KMS-11 (cell line): ENCODE measurements around the gene PPP4R3B.

Experiments used
- H2AFZ ChIP-seq: fragments of 200-600 bp; sonication (generic); 2 replicates; pipeline ENCODE4 v1.6.1; 2016; ENCODE audit warnings: antibody characterized with exemption, mixed run types, low read depth
- H3K27ac ChIP-seq: fragments of 200-600 bp; sonication (generic); 2 replicates; pipeline ENCODE4 v1.6.1; 2016; ENCODE audit warnings: mild to moderate bottlenecking, mixed run types
- H3K27me3 ChIP-seq: fragments of 200-600 bp; sonication (generic); 2 replicates; pipeline ENCODE4 v1.6.1; 2017; ENCODE audit warnings: mild to moderate bottlenecking, low read depth, mixed run types, moderate library complexity; ENCODE audit not compliant: insufficient read depth
- H3K36me3 ChIP-seq: fragments of 200-600 bp; sonication (generic); 2 replicates; pipeline ENCODE4 v1.6.1; 2017; ENCODE audit warnings: mild to moderate bottlenecking, mixed run types; ENCODE audit not compliant: insufficient read depth
- H3K4me1 ChIP-seq: fragments of 200-600 bp; sonication (generic); 2 replicates; pipeline ENCODE4 v1.6.1; 2016; ENCODE audit warnings: mild to moderate bottlenecking, low read depth, mixed run types; ENCODE audit not compliant: poor library complexity, severe bottlenecking
- H3K4me2 ChIP-seq: fragments of 200-600 bp; sonication (generic); 2 replicates; pipeline ENCODE4 v1.7.0; 2016; ENCODE audit warnings: mild to moderate bottlenecking, mixed run types
- H3K4me3 ChIP-seq: fragments of 200-600 bp; sonication (generic); IDR thresholded peaks from 2 replicates; pipeline ENCODE4 v1.6.1; 2017; ENCODE audit warnings: low read depth, low read length, mixed read lengths; ENCODE audit not compliant: insufficient read depth
- H3K79me2 ChIP-seq: fragments of 200-600 bp; sonication (generic); 2 replicates; pipeline ENCODE4 v1.6.1; 2016; ENCODE audit warnings: low read depth, mixed run types; ENCODE audit not compliant: insufficient read depth
- H3K9ac ChIP-seq: fragments of 200-600 bp; sonication (generic); 2 replicates; pipeline ENCODE4 v1.6.1; 2016; ENCODE audit warnings: mild to moderate bottlenecking, mixed run types
- H4K20me1 ChIP-seq: fragments of 200-600 bp; sonication (generic); 2 replicates; pipeline ENCODE4 v1.6.1; 2016; ENCODE audit warnings: mild to moderate bottlenecking, mixed run types; ENCODE audit not compliant: insufficient read depth
- CTCF ChIP-seq: fragments of 200-600 bp; sonication (generic); conservative IDR thresholded peaks from 2 replicates; pipeline ENCODE4 v1.6.1; 2017; ENCODE audit warnings: low read depth, mild to moderate bottlenecking, antibody characterized with exemption, low read length, moderate library complexity, mixed read lengths

The PPP4R3B gene

GRCh38 chr2:55547001-55547400, 70.4 kb downstream of the PPP4R3B start:
- Histone ChIP-seq H3K9ac (no peak overlapping the region), H4K20me1 (no peaks in the 10 kb centered on the region), H3K4me2 (no peak overlapping the region), H2AFZ (no peak overlapping the region), H3K27me3 (no peaks in the 10 kb centered on the region), H3K79me2 (no peaks in the 10 kb centered on the region), H3K27ac (no peak overlapping the region), H3K4me3 (no peak overlapping the region), H3K36me3 (0 out of 2 replicates have a peak, but pooled peaks cover 3% of the 10 kb centered on the region), H3K4me1 (no peaks in the 10 kb centered on the region)
- TF ChIP-seq CTCF: no peak

- Histone ChIP-seq H4K20me1 (no peaks in the 10 kb centered on the region), H3K27me3 (no peaks in the 10 kb centered on the region), H3K4me1 (no peaks in the 10 kb centered on the region)
Measured at GRCh38 chr2:55530539-55531081, 86.8 kb downstream of the PPP4R3B start.

GRCh38 chr2:55526174-55526573, 91.2 kb downstream of the PPP4R3B start:
- TF ChIP-seq CTCF: no peak
- Histone ChIP-seq H3K36me3 (no peaks in the 10 kb centered on the region), H3K27ac (no peak overlapping the region), H3K4me1 (no peaks in the 10 kb centered on the region), H3K4me2 (no peak overlapping the region), H3K4me3 (no peak overlapping the region), H2AFZ (no peak overlapping the region), H3K9ac (no peak overlapping the region), H3K27me3 (no peaks in the 10 kb centered on the region), H3K79me2 (no peaks in the 10 kb centered on the region), H4K20me1 (no peaks in the 10 kb centered on the region)

More at GRCh38 chr2:55530539-55531081, 86.8 kb downstream of the PPP4R3B start:
- TF ChIP-seq CTCF: no peak
- H3K9ac ChIP-seq: no peak overlapping the region
- no peak overlapping the region for H3K4me3 ChIP-seq
- H3K27ac ChIP-seq: no peak overlapping the region
- H3K4me2 ChIP-seq: no peak overlapping the region
- no peak overlapping the region for H2AFZ ChIP-seq
- H3K36me3 ChIP-seq: no peaks in the 10 kb centered on the region
- no peaks in the 10 kb centered on the region for H3K79me2 ChIP-seq

- Histone ChIP-seq H4K20me1 (no peaks in the 10 kb centered on the region), H3K79me2 (no peaks in the 10 kb centered on the region), H3K4me3 (no peak overlapping the region), H3K9ac (no peak overlapping the region), H3K27ac (no peak overlapping the region), H3K27me3 (no peaks in the 10 kb centered on the region), H3K4me1 (no peaks in the 10 kb centered on the region), H2AFZ (no peak overlapping the region), H3K36me3 (no peaks in the 10 kb centered on the region), H3K4me2 (no peak overlapping the region)
- TF ChIP-seq CTCF: no peak
Measured at GRCh38 chr2:55524884-55525437, 92.5 kb downstream of the PPP4R3B start.
